ENCODE results near the gene FRMPD2.

GRCh38 chr10:48234295-48234694, 40.2 kb downstream of the FRMPD2 start:
- TF ChIP-seq CTCF (IDR thresholded peaks at IDR 0.05; ENCODE audit: borderline replicate concordance, extremely low read depth, low read length, poor library complexity, severe bottlenecking): no peak
- TF ChIP-seq EZH2 (IDR thresholded peaks at IDR 0.05; ENCODE audit: borderline replicate concordance, low read depth, low read length, severe bottlenecking): no peak

All from DND-41 (cell line).